SK-N-SH (cell line): ENCODE results near the gene CACNA2D3.

ENCODE experiments used
- POLR2AphosphoS5 ChIP-seq: IDR thresholded peaks from 2 replicates; pipeline ENCODE4 v1.6.1; 2012; ENCODE audit warnings: low read depth, low read length
- RFX5 ChIP-seq: IDR thresholded peaks from 2 replicates; pipeline ENCODE4 v1.6.1; 2012; ENCODE audit warnings: mild to moderate bottlenecking, improper control_type of control experiment, low read length

DNA sequence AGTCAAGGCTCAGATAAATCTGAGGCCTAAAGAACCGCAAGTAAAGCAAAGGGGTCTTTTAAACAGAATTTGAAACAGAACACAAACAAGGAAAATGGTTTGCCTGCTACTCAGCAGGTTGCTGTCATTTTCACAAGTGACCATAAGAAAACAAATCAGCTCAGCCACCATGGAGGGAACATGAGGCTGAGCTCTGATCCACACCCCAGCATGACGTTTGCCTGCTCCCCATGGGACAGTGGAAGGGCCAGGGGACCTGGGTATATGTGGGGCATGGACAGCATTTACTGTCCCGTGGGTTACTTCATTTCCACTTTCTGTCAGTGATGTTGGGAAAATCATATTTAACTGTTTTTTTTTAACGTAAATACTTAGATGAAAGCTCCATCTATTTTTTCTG, 434.3 kb downstream of the CACNA2D3 start:
- TF ChIP-seq RFX5, result no peak
- no peak for TF ChIP-seq POLR2AphosphoS5
